Measurements from ENCODE around the gene TREH. TPM values are rescaled to one million over a fixed set of nuclear protein-coding genes. Genes with fewer than 3 reads are reported as not detected.
A peak's percentile ranks its signal among the peaks of the same experiment; 100 is the strongest.

TREH gene
- total and polyA plus RNA-seq, 12 donors: 0.11 to 4.8 (median 0.83) TPM; not detected in 9

DNA sequence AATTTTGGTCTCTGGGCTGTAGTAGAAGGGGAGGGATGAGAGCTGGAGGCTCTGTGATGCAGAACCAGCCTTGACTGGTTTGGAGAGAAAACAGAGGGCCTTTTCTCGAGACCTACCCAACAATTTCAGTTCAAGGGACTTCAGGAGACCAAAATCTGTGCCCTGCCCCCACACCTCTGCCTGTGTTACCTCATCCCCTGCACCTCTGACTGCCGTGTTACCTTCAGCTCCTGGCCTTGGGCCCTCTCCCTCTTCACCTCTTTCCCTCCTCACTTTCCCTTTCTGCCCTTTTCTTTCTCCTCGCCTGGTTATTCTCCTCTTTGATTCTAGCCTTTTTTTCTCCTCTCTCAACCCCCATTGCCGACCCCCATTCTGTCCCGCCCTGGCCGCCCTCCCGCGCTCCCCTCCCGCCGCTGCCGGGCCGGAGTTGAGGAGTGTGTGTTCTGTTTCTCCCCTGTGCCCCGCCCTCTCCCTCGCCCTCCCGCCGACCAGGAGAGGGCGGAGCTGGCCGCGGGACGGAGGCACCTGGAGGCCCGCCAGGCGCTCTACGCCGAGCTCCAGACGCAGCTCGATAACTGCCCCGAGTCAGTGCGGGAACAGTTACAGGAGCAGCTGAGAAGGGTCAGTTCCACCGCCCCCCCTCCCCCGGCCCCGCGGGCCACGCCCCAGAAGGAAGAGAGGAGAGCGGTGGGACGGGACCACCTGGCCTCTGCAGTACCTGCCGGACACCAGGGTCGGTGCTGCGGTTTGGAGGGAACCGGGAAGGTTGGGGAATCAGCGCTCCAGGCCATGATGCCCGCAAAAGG lies 44.8 kb downstream of the TREH start:
- Histone ChIP-seq H3K4me3 (peak overlapping the region in 5 of 10 donors; percentile 7 to 32 (median 15)), H3K36me3 (peaks cover 5 to 100% (median 65%) of the 10 kb centered on the region in 9 donors), H3K27ac (peak overlapping the region in 9 of 10 donors; percentile 8 to 75 (median 64)), H3K27me3 (no peaks in the 10 kb centered on the region), H3K9me3 (no peaks in the 10 kb centered on the region), H3K4me1 (peaks cover 28 to 95% (median 60%) of the 10 kb centered on the region in 9 donors)
- DNase-seq (peak; percentile 78 to 83), ATAC-seq (peak; percentile 76 to 88 (median 86))
- peak in 5 of 9 donors; percentile 10 to 42 (median 41) for TF ChIP-seq CTCF (IDR thresholded peaks at IDR 0.05)
- WGBS, 2 donors: 21 to 24% methylated on average over 40 to 41 of the region's 41 CpGs
- intact Hi-C loops (cut with DNase I): no loop called here

GRCh38 chr11:118633979-118634378 lies 45.5 kb downstream of the TREH start:
- Histone ChIP-seq H3K4me3 (no peak overlapping the region), H3K27ac (peak overlapping the region in 9 of 10 donors; percentile 25 to 75 (median 64))
- TF ChIP-seq CTCF (IDR thresholded peaks at IDR 0.05): no peak

DNA sequence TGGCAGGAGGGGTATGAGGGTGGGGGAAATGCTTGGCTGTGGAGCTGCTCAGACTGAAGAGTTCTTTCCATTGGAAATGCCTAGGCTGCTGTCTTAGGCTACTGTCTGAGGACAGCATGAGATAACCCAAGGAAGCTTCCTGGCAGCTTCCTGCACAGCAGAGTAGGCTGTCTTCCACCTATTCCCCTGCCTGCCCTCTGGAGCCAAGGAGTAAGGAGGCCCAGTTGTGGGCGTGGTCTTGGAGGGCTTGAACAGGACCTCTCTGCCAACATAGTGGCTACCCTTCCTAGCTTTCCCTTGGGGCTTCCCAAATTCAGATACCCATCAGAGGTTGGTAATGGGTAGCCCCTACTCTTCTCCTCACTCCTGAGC lies 46.1 kb downstream of the TREH start:
- intact Hi-C loops (cut with DNase I): no loop called here
- Histone ChIP-seq H3K27me3 (no peaks in the 10 kb centered on the region), H3K4me3 (no peak overlapping the region), H3K27ac (peak overlapping the region in 5 of 10 donors; percentile 25 to 75 (median 69)), H3K9me3 (no peaks in the 10 kb centered on the region), H3K36me3 (peaks cover 5 to 100% (median 65%) of the 10 kb centered on the region in 9 donors), H3K4me1 (peaks cover 37 to 99% (median 69%) of the 10 kb centered on the region in 9 donors)
- TF ChIP-seq CTCF (IDR thresholded peaks at IDR 0.05): no peak
- WGBS, 2 donors: 92 to 100% methylated on average over 1 of the region's 1 CpG
- ATAC-seq: no peak
- no peak for DNase-seq

More at GRCh38 chr11:118633979-118634378, 45.5 kb downstream of the TREH start:
- no peaks in the 10 kb centered on the region for H3K27me3 ChIP-seq
- DNase-seq: no peak
- intact Hi-C loops (cut with DNase I): no loop called here
- H3K4me1 ChIP-seq: peaks cover 32 to 95% (median 63%) of the 10 kb centered on the region in 9 donors
- WGBS, 2 donors: 50 to 51% methylated on average over 4 of the region's 4 CpGs
- peak in 4 of 8 donors; percentile 1 to 6 (median 4) for ATAC-seq
- peaks cover 5 to 100% (median 65%) of the 10 kb centered on the region in 9 donors for H3K36me3 ChIP-seq
- no peaks in the 10 kb centered on the region for H3K9me3 ChIP-seq

DNA sequence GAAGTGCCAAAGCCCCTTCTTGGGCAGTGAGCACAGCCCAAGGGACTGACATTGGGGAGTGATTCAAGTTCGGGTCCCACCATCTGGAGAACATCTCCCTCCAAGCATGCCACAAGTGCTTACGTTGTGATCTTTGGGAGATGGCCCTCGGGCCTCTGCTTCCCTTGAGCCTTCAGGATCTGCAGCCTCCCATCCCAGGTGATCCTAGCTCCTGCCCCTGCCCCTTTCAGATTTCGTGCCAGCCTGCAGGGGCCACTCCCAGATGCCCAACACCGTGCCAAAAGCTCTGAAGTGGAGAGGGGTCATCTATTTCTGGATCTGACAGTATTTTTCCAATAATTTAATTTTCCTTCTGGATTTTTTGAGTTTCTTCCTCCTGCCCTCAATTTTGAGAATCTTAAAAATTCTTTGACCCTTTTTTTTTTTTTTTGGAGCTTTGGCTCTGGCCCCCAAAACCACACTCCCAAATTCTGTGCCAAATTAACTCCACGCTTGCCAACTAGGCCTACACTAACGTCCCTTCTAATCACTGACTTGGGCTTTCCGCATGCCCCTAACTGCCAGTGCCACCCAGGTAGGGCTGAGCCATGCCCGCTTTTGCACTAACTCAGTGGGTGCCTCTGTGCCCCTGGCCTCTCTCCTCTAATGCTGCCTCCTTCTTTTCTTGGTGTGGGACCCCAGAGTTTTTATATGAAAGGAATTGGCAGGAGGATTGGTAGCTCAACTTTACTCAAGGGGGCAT lies 46.7 kb downstream of the TREH start:
- Histone ChIP-seq H3K4me1 (peaks cover 43 to 100% (median 74%) of the 10 kb centered on the region in 9 donors), H3K36me3 (peaks cover 5 to 100% (median 68%) of the 10 kb centered on the region in 9 donors), H3K27ac (peak overlapping the region in 6 of 10 donors; percentile 7 to 75 (median 55)), H3K9me3 (no peaks in the 10 kb centered on the region), H3K4me3 (no peak overlapping the region), H3K27me3 (no peaks in the 10 kb centered on the region)
- WGBS, 2 donors: 77% methylated on average over 9 of the region's 9 CpGs
- TF ChIP-seq CTCF (IDR thresholded peaks at IDR 0.05): no peak
- ATAC-seq (no peak), DNase-seq (no peak)
- intact Hi-C loops (cut with DNase I): no loop called here
